ES-I3 (cell line): Measurements from ENCODE around the gene DUS2.
"Not testable (repeated sequence)": the region's sequence is repeated elsewhere in the genome, so short reads cannot be mapped to it uniquely, and the experiment has no call there.

Experiments
- H3K36me3 ChIP-seq: 2 replicates; pipeline ENCODE4 v1.6.1; 2013; ENCODE audit warnings: mild to moderate bottlenecking, low read length, control low read depth, moderate library complexity; ENCODE audit not compliant: insufficient read depth
- H3K4me1 ChIP-seq: 2 replicates; pipeline ENCODE4 v1.6.1; 2013; ENCODE audit warnings: mild to moderate bottlenecking, control low read depth, low read length; ENCODE audit not compliant: insufficient read depth
- H3K9ac ChIP-seq: 2 replicates; pipeline ENCODE4 v1.6.1; 2013; ENCODE audit warnings: low read depth, mild to moderate bottlenecking, low read length, moderate library complexity
- H3K9me3 ChIP-seq: 2 replicates; pipeline ENCODE4 v1.6.1; 2013; ENCODE audit warnings: mild to moderate bottlenecking, low read length, moderate library complexity; ENCODE audit not compliant: control insufficient read depth, insufficient read depth

Gene DUS2

DNA sequence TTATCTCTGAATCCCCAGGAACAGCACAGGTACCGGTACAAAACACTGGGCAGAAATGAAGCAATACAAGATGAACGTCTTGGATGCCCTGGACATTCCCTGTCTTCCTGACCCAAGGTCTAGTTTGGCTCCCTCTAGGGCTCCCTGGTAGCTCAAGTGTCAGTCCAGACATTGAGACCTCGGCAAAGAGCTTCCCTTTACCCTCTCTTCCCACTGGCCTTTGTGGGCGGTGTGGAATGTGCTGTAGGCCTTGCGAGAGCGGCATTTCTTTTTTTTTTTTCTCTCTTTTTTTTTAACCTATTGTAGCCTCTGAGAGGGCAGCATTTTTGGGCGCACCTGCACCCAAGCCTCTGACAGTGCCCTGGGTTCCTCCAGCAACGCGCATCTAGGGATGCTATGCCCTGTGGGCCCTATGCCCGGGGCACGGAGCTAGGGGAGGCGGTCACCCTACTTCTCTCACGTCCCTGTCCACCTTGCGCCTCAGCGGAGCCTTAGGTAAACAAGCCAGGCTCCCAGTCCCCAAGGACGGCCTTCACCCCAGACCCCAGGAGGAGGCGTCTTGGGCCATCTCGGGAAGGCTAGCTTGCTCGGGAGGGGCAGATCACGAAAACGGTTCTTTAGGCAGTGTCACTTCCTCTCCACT is 60.9 kb downstream of the DUS2 start:
- Histone ChIP-seq H3K9ac (peak overlapping the region; percentile 99), H3K4me1 (peaks cover 9% of the 10 kb centered on the region), H3K9me3 (no peaks in the 10 kb centered on the region), H3K36me3 (no peaks in the 10 kb centered on the region)

DNA sequence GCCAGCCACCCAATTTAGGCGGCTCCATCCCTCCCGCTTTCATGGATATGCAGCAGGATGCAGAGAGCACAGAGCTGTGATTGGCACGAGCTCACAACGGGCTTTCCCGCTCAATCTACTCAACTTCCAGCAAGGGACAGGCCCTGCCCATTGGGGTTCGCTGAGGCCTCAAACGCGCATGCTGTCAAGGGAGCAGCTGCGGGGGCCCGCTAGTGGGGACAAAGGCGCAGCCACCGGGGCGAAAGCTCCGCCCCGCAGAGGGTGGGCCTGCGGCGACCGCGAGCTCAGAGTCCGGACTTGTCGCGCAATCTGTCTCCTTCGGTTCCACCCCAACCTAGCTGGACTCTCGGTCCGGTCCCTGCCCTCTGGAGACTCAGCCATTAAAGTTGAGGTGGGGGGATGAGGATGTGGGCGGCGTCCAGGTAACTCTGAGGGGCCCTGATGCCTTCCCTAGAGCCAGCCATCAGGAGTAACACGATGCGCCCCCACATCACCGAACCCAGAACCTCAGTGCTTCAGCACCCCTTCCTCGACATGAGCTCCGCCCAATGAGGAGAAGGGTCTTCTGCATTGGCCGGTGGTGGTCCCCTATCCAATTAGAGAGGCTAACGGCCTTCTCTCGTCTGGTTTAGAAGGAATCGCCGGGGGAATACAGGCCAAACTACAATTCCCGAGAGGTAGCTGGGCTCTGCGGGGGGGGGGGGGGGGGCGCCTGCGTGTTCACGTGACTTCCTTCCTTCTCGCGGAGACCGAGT is 61.6 kb downstream of the DUS2 start:
- Histone ChIP-seq H3K36me3 (no peaks in the 10 kb centered on the region), H3K9ac (peak overlapping the region; percentile 99), H3K9me3 (no peaks in the 10 kb centered on the region), H3K4me1 (peaks cover 9% of the 10 kb centered on the region)

DNA sequence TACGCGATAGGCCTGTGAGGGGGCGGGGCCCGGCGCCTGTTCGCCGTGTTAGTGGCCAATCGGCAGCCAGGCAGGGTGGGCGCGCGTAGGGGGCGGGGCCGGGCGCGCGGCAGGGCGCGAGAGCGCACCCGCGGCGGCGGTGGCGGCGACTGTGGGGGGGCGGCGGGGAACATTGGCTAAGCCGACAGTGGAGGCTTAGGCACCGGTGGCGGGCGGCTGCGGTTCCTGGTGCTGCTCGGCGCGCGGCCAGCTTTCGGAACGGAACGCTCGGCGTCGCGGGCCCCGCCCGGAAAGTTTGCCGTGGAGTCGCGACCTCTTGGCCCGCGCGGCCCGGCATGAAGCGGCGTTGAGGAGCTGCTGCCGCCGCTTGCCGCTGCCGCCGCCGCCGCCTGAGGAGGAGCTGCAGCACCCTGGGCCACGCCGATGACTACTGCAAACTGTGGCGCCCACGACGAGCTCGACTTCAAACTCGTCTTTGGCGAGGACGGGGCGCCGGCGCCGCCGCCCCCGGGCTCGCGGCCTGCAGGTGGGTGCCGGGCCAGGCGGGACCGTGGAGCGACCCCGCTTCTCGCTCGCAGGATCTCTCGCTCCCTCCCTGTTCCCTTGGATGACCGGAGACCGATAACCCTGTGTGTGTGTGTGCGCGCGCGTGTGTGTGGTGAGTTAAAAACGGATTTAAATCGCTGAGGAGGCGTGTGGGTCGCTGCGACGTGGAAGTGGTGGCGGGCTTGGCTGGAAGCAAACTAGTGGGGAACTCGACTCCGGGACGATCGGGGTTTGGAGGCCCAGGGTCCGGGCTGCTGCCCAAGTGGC is 62.4 kb downstream of the DUS2 start, which contains the start of gene NFATC3:
Gene NFATC3, plus strand, starts transcription at position 112 of the 813 bp plus-strand sequence. Its CDS starts 312 bp downstream, at position 424.
- Histone ChIP-seq H3K36me3 (no peaks in the 10 kb centered on the region), H3K4me1 (peaks cover 9% of the 10 kb centered on the region), H3K9ac (peak within 1 kb of the TSS; percentile 99), H3K9me3 (no peaks in the 10 kb centered on the region)

DNA sequence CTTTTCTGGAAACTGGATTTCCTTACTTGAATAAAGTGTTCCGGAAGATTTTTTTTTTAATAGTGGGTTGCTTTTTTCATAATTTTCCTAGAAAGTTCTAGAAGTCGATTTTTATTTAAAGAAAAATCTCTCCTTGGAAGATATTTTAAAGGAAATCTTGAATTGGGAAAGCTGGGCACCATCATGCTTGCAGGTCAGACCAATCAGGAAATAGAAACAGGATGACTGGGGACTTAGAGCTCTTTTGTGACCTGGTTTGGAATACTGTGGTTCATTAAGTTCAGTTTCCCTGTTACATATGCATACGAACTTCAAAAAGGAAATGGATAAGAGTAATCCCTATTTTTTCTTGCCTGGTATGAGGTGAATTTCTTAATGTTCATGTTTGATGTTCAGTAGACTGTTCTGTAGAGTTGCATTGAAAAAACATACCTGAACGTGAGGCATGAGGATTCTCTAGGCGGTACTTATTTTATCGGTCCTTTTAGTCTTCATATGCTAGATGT is 63.3 kb downstream of the DUS2 start:
- H3K4me1 ChIP-seq: peaks cover 9% of the 10 kb centered on the region
- H3K9ac ChIP-seq: peak overlapping the region; percentile 96
- no peaks in the 10 kb centered on the region for H3K9me3 ChIP-seq
- H3K36me3 ChIP-seq: no peaks in the 10 kb centered on the region

DNA sequence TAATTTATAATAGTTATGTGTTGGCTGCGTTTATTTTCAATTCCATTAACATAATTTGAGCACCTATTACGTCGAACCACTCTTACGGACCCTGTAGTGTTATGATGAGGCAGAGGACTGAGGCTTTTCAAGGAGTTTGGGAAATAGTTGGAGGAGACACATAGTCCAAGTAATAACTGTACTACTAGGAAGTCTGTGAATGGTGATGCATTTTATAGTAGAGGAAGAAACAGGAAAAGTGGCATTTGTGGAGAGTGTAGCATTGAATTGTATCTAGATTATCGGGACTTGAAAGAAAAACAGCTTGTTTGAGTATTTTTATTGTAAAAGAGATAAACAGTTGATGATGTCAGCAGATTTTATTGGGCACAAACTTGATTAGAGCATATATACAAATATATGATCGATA is 63.8 kb downstream of the DUS2 start:
- Histone ChIP-seq H3K9ac (peak overlapping the region; percentile 96; the same call in 1 of the 2 replicates), H3K4me1 (peaks cover 13% of the 10 kb centered on the region), H3K36me3 (no peaks in the 10 kb centered on the region), H3K9me3 (no peaks in the 10 kb centered on the region)

DNA sequence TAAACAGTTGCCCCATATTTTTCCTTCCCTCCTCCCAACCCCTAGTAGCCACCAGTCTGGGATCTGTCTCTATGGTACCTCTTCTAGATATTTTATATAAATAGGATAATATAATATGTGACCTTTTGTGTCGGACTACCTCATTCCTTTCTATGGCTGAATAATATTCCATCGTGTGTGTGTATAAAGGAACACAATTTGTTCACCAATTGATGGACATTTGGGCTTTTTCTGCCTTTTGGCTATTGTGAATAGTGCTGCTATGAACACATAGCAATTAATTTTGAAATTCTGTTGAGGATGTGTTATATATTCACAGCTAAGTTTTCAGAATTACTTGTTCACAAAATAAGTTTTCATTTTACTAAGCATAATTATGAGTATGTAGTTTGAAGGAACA is 64.6 kb downstream of the DUS2 start:
- peaks cover 15% of the 10 kb centered on the region for H3K4me1 ChIP-seq
- no peaks in the 10 kb centered on the region for H3K9me3 ChIP-seq
- H3K36me3 ChIP-seq: no peaks in the 10 kb centered on the region
- H3K9ac ChIP-seq: no peak overlapping the region

DNA sequence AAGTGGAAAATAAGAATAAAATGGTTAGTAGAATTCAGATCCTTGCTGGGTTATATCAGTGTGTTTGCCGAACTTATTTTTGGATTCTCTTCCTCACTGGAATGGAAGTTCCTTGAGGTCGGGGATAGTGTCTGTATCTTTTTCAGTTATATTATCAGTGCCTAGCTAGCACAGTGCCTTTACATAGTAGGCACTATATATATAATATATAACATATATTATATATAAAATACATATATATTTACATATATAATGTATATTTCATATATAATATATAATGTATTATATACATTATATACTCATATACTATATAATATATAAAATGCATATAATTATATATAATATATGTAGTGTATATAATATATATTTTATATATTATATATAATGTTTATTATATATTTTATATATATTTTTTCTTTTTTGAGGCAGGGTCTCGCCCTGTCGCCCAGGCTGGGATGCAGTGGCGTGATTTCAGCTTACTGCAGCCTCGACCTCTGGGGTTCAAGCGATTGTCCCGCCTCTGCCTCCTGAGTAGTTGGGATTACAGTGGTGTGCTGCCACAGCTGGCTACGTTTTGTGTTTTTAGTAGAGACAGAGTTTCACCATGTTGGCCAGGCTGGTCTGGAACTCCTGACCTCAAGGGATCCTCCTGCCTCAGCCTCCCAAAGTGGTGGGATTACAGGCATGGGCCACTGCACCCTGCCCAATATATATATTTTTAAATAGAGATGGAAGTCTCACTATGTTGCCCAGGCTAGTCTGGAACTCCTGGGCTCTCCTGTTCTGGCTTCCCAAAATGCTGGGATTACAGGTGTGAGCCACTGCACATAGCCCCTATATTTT is 65.3 kb downstream of the DUS2 start:
- Histone ChIP-seq H3K9ac (no peak overlapping the region), H3K4me1 (peaks cover 10% of the 10 kb centered on the region)

DNA sequence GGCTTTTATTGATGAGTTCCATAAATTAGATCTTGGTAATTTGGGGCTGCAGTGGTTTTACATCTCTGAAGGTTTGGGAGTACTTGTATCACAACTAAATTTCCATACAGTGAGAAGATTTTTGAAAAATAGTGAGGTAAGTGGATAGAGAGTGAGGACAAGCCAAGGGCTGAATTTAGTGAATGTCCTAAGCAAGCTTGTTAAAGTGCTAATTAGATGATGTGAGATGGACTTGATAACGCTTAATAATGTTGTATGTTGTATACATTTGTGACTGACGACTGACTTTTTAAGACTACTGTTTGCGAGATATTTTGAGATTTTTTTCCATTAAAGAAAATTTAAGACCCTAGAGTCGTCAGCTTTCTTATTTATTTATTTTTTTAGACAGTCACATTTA is 66.0 kb downstream of the DUS2 start:
- Histone ChIP-seq H3K9ac (no peak overlapping the region), H3K36me3 (no peaks in the 10 kb centered on the region), H3K9me3 (no peaks in the 10 kb centered on the region), H3K4me1 (peaks cover 6% of the 10 kb centered on the region)

More for the DNA sequence above, 65.3 kb downstream of the DUS2 start:
- no peaks in the 10 kb centered on the region for H3K36me3 ChIP-seq
- no peaks in the 10 kb centered on the region for H3K9me3 ChIP-seq

DNA sequence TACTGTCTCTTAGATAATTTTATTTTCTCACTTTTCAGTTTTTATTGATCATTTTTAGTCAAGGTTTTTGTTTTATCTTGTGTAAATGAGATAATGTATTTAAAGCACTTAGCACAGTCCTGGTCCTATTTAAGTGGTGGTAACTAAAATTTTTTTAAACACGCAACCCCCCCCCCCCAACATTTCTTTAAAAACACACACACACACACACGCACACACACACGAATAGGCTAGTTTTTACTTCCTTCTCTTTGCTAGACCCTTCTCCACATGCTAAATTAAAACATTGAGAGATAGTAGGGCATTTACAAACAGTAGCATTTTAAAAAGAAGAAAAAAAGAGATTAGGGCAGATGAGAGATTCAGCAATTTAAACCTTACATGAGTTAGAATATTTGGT is 67.0 kb downstream of the DUS2 start:
- Histone ChIP-seq H3K36me3 (no peaks in the 10 kb centered on the region), H3K4me1 (peaks cover 13% of the 10 kb centered on the region), H3K9ac (no peak overlapping the region), H3K9me3 (no peaks in the 10 kb centered on the region)

DNA sequence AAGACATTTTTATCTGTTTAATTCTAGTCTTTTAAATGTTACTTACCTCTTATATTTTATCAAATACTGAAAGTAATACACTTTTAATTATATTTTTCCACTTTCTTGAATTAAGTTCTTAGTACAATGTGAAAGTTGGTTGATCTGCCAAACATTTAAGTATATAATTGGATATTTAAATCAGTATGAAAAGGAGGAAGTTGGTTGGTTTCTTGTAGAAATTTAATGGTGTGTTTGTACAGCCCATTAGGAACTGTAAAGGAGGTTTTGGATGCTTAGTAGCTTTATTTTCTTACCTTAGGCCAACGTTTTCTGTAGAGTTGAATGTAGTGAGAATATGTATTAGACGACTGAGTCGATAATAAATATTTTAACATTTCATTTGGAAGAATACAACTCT is 67.4 kb downstream of the DUS2 start:
- Histone ChIP-seq H3K9ac (no peak overlapping the region), H3K9me3 (no peaks in the 10 kb centered on the region), H3K4me1 (peaks cover 17% of the 10 kb centered on the region), H3K36me3 (no peaks in the 10 kb centered on the region)

DNA sequence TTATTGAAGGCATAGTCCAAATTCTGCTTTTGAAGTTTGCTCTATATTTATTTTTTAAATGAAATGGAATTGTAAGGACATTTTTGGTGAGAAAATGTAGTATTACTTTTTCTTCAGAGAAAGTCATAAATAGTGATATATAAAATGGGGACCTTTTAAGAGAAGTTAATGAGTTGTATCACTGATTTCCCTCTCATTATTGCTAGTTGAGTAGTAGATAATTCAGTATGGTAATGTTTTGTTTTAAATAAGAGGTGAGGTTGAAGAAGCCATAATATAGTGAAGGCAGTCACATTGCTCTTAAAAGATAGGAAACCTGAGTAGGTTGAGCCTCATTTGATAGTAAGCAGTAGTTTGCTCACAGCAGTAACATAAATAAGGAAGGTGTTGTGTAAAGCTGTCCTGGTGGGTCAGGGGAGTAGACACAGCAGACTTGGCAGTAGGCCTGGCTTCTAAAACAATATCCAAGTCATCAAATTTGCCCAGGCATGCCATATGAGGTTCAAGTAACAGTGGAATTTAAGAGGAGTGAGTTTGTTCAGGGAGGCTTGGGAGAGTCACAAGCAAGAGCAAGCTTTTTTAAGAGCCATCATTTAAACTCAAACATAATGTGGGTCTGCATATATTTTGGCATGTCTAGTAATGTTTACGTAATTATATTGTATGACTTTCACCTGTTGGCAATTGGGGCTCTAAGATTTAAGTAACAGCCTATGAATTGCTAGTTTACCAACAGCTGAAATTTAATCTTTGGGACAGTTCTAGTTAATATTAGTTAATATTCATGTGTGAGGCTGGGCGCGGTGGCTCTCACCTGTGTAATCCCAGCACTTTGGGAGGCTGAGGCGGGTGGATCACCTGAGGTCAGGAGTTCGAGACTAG is 68.5 kb downstream of the DUS2 start:
- Histone ChIP-seq H3K4me1 (peaks cover 19% of the 10 kb centered on the region), H3K9me3 (no peaks in the 10 kb centered on the region), H3K36me3 (no peaks in the 10 kb centered on the region), H3K9ac (no peak overlapping the region)

DNA sequence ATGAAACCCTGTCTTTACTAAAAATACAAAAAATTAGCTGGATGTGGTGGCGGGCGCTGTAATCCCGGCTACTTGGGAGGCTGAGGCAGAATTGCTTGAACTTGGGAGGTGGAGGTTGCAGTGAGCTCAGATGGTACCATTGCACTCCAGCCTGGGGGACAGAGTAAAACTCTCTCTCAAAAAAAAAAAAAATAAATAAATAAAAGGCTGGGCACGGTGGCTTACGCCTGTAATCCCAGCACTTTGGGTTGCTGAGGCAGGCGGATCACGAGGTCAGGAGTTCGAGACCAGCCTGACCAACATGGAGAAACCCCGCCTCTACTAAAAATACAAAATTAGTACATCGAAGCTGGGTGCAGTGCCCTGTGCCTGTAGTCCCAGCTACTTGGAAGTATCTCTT is 69.2 kb downstream of the DUS2 start:
- not testable (repeated sequence) for H3K9me3 ChIP-seq, H3K9ac ChIP-seq, H3K36me3 ChIP-seq
- peaks cover 19% of the 10 kb centered on the region for H3K4me1 ChIP-seq
